ENCODE measurements around the gene LIPM. TPM values are rescaled to one million over a fixed set of nuclear protein-coding genes. Genes with fewer than 3 reads are reported as not detected.

Gene LIPM
- total RNA-seq, 1 donor from 2014 or later: not detected

GRCh38 chr10:88840104-88840503 lies 37.6 kb downstream of the LIPM start:
- H3K27ac Mint-ChIP-seq (ENCODE audit: unreplicated experiment): no peak overlapping the region
- no peak for TF ChIP-seq CTCF (conservative IDR thresholded peaks at IDR 0.05)
- DNase-seq (ENCODE audit: low read depth, low spot score): no peak
- no peaks in the 10 kb centered on the region for H3K9me3 Mint-ChIP-seq
- no peaks in the 10 kb centered on the region for H3K36me3 Mint-ChIP-seq (ENCODE audit: low read depth)
- no peak overlapping the region for H3K4me3 Mint-ChIP-seq
- H3K27me3 Mint-ChIP-seq (ENCODE audit: low read depth): no peaks in the 10 kb centered on the region
- H3K4me1 Mint-ChIP-seq: no peaks in the 10 kb centered on the region

- Mint-ChIP-seq H3K27ac (ENCODE audit: unreplicated experiment) (no peak overlapping the region), H3K9me3 (peaks cover 2% of the 10 kb centered on the region), H3K4me1 (no peaks in the 10 kb centered on the region), H3K4me3 (no peak overlapping the region), H3K36me3 (ENCODE audit: low read depth) (no peaks in the 10 kb centered on the region), H3K27me3 (ENCODE audit: low read depth) (no peaks in the 10 kb centered on the region)
- no peak for DNase-seq (ENCODE audit: low read depth, low spot score)
- no peak for TF ChIP-seq CTCF (conservative IDR thresholded peaks at IDR 0.05)
These were observed 38.4 kb downstream of the LIPM start for GRCh38 chr10:88840881-88841280.

- Mint-ChIP-seq H3K36me3 (ENCODE audit: low read depth) (no peaks in the 10 kb centered on the region), H3K4me1 (no peaks in the 10 kb centered on the region), H3K27ac (ENCODE audit: unreplicated experiment) (no peak overlapping the region), H3K27me3 (ENCODE audit: low read depth) (no peaks in the 10 kb centered on the region), H3K4me3 (no peak overlapping the region), H3K9me3 (peaks cover 2% of the 10 kb centered on the region)
- DNase-seq (ENCODE audit: low read depth, low spot score): no peak
- TF ChIP-seq CTCF (conservative IDR thresholded peaks at IDR 0.05): no peak
These were observed 39.0 kb downstream of the LIPM start for GRCh38 chr10:88841316-88842111.

- Mint-ChIP-seq H3K4me1 (no peaks in the 10 kb centered on the region), H3K27ac (ENCODE audit: unreplicated experiment) (no peak overlapping the region), H3K27me3 (ENCODE audit: low read depth) (no peaks in the 10 kb centered on the region), H3K9me3 (peaks cover 2% of the 10 kb centered on the region), H3K4me3 (no peak overlapping the region), H3K36me3 (ENCODE audit: low read depth) (no peaks in the 10 kb centered on the region)
- TF ChIP-seq CTCF (conservative IDR thresholded peaks at IDR 0.05): no peak
- no peak for DNase-seq (ENCODE audit: low read depth, low spot score)
These were observed 40.6 kb downstream of the LIPM start for GRCh38 chr10:88843171-88843570.

GRCh38 chr10:88848499-88848898 lies 46.0 kb downstream of the LIPM start:
- TF ChIP-seq CTCF (conservative IDR thresholded peaks at IDR 0.05): no peak
- no peak for DNase-seq (ENCODE audit: low read depth, low spot score)
- H3K27me3 Mint-ChIP-seq (ENCODE audit: low read depth): no peaks in the 10 kb centered on the region
- H3K9me3 Mint-ChIP-seq: peaks cover 2% of the 10 kb centered on the region
- no peak overlapping the region for H3K27ac Mint-ChIP-seq (ENCODE audit: unreplicated experiment)
- no peaks in the 10 kb centered on the region for H3K36me3 Mint-ChIP-seq (ENCODE audit: low read depth)
- peaks cover 3% of the 10 kb centered on the region for H3K4me1 Mint-ChIP-seq
- no peak overlapping the region for H3K4me3 Mint-ChIP-seq
